ENCODE data around the gene IYD.

Gene IYD

GRCh38 chr6:150336299-150336698, 32.5 kb upstream of the IYD start:
- TF ChIP-seq ZNF341 (tag by site-specific recombination; IDR thresholded peaks at IDR 0.05; ENCODE audit: low read depth) (no peak), SP7 (tag by site-specific recombination; IDR thresholded peaks at IDR 0.05) (peak; percentile 61), ZNF660 (tag by site-specific recombination; IDR thresholded peaks at IDR 0.05) (0 out of 2 replicates have a peak, but pooled peaks have one; percentile 23), ZNF529 (tag by site-specific recombination; IDR thresholded peaks at IDR 0.05; ENCODE audit: insufficient replicate concordance) (no peak), ZBTB17 (tag by site-specific recombination; IDR thresholded peaks at IDR 0.05) (peak; percentile 27; the same call in 1 of the 2 replicates), ZBTB6 (tag by site-specific recombination; IDR thresholded peaks at IDR 0.05) (peak; percentile 39; the same call in 1 of the 2 replicates)
- no peaks in the 10 kb centered on the region for H3K36me3 ChIP-seq (ENCODE audit: control insufficient read depth in 2 of 2, insufficient read depth in 1 of 2, low read length in 2 of 2)
- no peaks in the 10 kb centered on the region for H3K9me3 ChIP-seq (ENCODE audit: control insufficient read depth, insufficient read depth, low read depth, low read length)
- ChIA-PET CTCF (interaction anchor here (0.5 to 2.3 kb wide), 23 partner anchors 13 to 479 kb away, joined by 3 to 37 read pairs (median 4); partner anchors contain the start of gene ULBP3), POLR2A (no interaction called here)
- H3K27ac ChIP-seq (ENCODE audit: extremely low read depth, low read depth, low read length) = no peak overlapping the region
- H3K4me1 ChIP-seq (ENCODE audit: control insufficient read depth, insufficient read depth, low read length) = peaks cover 2% of the 10 kb centered on the region; the same call in 1 of the 2 replicates
- H3K4me3 ChIP-seq (ENCODE audit: low read depth, low read length) = no peak overlapping the region

GRCh38 chr6:150336708-150337107, 32.1 kb upstream of the IYD start:
- ChIA-PET CTCF (interaction anchor here (0.5 to 2.3 kb wide), 23 partner anchors 14 to 478 kb away, joined by 3 to 37 read pairs (median 4); partner anchors contain the start of gene ULBP3), POLR2A (no interaction called here)
- no peak for TF ChIP-seq ZNF302 (tag by site-specific recombination; IDR thresholded peaks at IDR 0.05; ENCODE audit: low read depth)
- TF ChIP-seq ZNF544 (tag by site-specific recombination; IDR thresholded peaks at IDR 0.05) = no peak
- TF ChIP-seq BCL11B (tag by site-specific recombination; IDR thresholded peaks at IDR 0.05; ENCODE audit: low read depth) = no peak
- TF ChIP-seq ZNF521 (tag by site-specific recombination; IDR thresholded peaks at IDR 0.05) = no peak
- no peak for TF ChIP-seq ZNF837 (tag by site-specific recombination; IDR thresholded peaks at IDR 0.05)
- no peak for TF ChIP-seq ZNF645 (tag by site-specific recombination; IDR thresholded peaks at IDR 0.05)
- TF ChIP-seq GLI2 (tag by site-specific recombination; IDR thresholded peaks at IDR 0.05; ENCODE audit: borderline replicate concordance, low read depth) = no peak
- Histone ChIP-seq H3K9me3 (ENCODE audit: control insufficient read depth, insufficient read depth, low read depth, low read length) (no peaks in the 10 kb centered on the region), H3K27ac (ENCODE audit: extremely low read depth, low read depth, low read length) (no peak overlapping the region), H3K4me1 (ENCODE audit: control insufficient read depth, insufficient read depth, low read length) (peaks cover 2% of the 10 kb centered on the region; the same call in 1 of the 2 replicates), H3K36me3 (ENCODE audit: control insufficient read depth in 2 of 2, insufficient read depth in 1 of 2, low read length in 2 of 2) (no peaks in the 10 kb centered on the region), H3K4me3 (ENCODE audit: low read depth, low read length) (no peak overlapping the region)

- ChIA-PET POLR2A (no interaction called here), CTCF (interaction anchor here (0.6 to 4.2 kb wide), 5 partner anchors 53 to 473 kb away, joined by 3 to 24 read pairs (median 4); no protein-coding TSS in a partner anchor)
Measured at GRCh38 chr6:150342126-150342525, 26.7 kb upstream of the IYD start.

More at GRCh38 chr6:150342126-150342525, 26.7 kb upstream of the IYD start:
- no peaks in the 10 kb centered on the region for H3K9me3 ChIP-seq (ENCODE audit: control insufficient read depth, insufficient read depth, low read depth, low read length)
- no peak overlapping the region for H3K27ac ChIP-seq (ENCODE audit: extremely low read depth, low read depth, low read length)
- H3K4me3 ChIP-seq (ENCODE audit: low read depth, low read length) = no peak overlapping the region
- TF ChIP-seq ZNF549 (tag by site-specific recombination; IDR thresholded peaks at IDR 0.05) (no peak), ELK4 (IDR thresholded peaks at IDR 0.05; ENCODE audit: borderline replicate concordance, low read depth, low read length) (no peak), ZNF423 (tag by site-specific recombination; IDR thresholded peaks at IDR 0.05) (no peak), ZNF555 (tag by site-specific recombination; conservative IDR thresholded peaks at IDR 0.05) (no peak), ZNF501 (tag by site-specific recombination; IDR thresholded peaks at IDR 0.05) (no peak), ZBTB20 (tag by site-specific recombination; IDR thresholded peaks at IDR 0.05) (no peak)
- no peaks in the 10 kb centered on the region; the same call in 1 of the 2 replicates for H3K4me1 ChIP-seq (ENCODE audit: control insufficient read depth, insufficient read depth, low read length)
- no peaks in the 10 kb centered on the region for H3K36me3 ChIP-seq (ENCODE audit: control insufficient read depth in 2 of 2, insufficient read depth in 1 of 2, low read length in 2 of 2)

All from HEK293 (cell line).